GM23338 (cell line): ENCODE data around the gene RPS18. TPM values are rescaled to one million over a fixed set of nuclear protein-coding genes. Genes with fewer than 3 reads are reported as not detected.
A peak's percentile ranks its signal among the peaks of the same experiment; 100 is the strongest.

Source experiments
- ATAC-seq: fragments of 200-7000 bp; cut with Tn5 transposase; 3 replicates; pipeline ENCODE4 v1.9.1; 2020
- DNase-seq: peaks from one replicate; pipeline ENCODE4 v3.0.0-alpha.2; 2015; ENCODE audit warnings: low spot score
- H2AFZ ChIP-seq: fragments of 200-600 bp; sonication (generic); 2 replicates; pipeline ENCODE4 v1.8.0; 2016; ENCODE audit warnings: antibody characterized with exemption, mild to moderate bottlenecking, moderate library complexity
- H3F3A ChIP-seq: fragments of 200-600 bp; sonication (generic); replicated peaks from 2 replicates; pipeline ENCODE4 v1.8.0; 2017; ENCODE audit warnings: antibody characterized with exemption, mixed run types, low read depth
- H3K27ac ChIP-seq: fragments of 200-600 bp; sonication (generic); 2 replicates; pipeline ENCODE4 v1.6.1; 2016; ENCODE audit warnings: low read depth
- H3K27me3 ChIP-seq: fragments of 200-600 bp; sonication (generic); 2 replicates; pipeline ENCODE4 v1.8.0; 2016; ENCODE audit warnings: mild to moderate bottlenecking, mixed run types, moderate library complexity; ENCODE audit not compliant: insufficient read depth
- H3K36me3 ChIP-seq: fragments of 200-600 bp; sonication (generic); 2 replicates; pipeline ENCODE4 v1.8.0; 2016; ENCODE audit warnings: mild to moderate bottlenecking; ENCODE audit not compliant: insufficient read depth
- H3K4me1 ChIP-seq: fragments of 200-600 bp; sonication (generic); 2 replicates; pipeline ENCODE4 v1.8.0; 2016; ENCODE audit warnings: mild to moderate bottlenecking, moderate library complexity; ENCODE audit not compliant: insufficient read depth
- H3K4me2 ChIP-seq: fragments of 200-600 bp; sonication (generic); 2 replicates; pipeline ENCODE4 v1.7.1; 2017; ENCODE audit warnings: mixed run types
- H3K4me3 ChIP-seq: fragments of 200-600 bp; sonication (generic); 2 replicates; pipeline ENCODE4 v1.6.1; 2016; ENCODE audit warnings: mixed run types
- H3K79me2 ChIP-seq: fragments of 200-600 bp; sonication (generic); replicated peaks from 2 replicates; pipeline ENCODE4 v1.8.0; 2017; ENCODE audit warnings: mild to moderate bottlenecking; ENCODE audit not compliant: insufficient read depth
- H3K9me2 ChIP-seq: fragments of 200-600 bp; sonication (generic); 2 replicates; pipeline ENCODE4 v1.8.0; 2017; ENCODE audit not compliant: insufficient read depth
- H4K20me1 ChIP-seq: fragments of 200-600 bp; sonication (generic); replicated peaks from 2 replicates; pipeline ENCODE4 v1.8.0; 2017; ENCODE audit warnings: mild to moderate bottlenecking; ENCODE audit not compliant: insufficient read depth
- H3K27ac Mint-ChIP-seq: 2 replicates; pipeline ENCODE4 v1.8.0; 2020; ENCODE audit warnings: inconsistent platforms, mild to moderate bottlenecking, moderate library complexity, mixed read lengths
- H3K27me3 Mint-ChIP-seq: 3 replicates; pipeline ENCODE4 v1.8.0; 2022; ENCODE audit warnings: low read depth, mild to moderate bottlenecking, moderate library complexity, mixed read lengths, inconsistent platforms; ENCODE audit not compliant: insufficient read depth, poor library complexity
- H3K36me3 Mint-ChIP-seq: 3 replicates; pipeline ENCODE4 v1.8.0; 2021; ENCODE audit warnings: low read depth, mild to moderate bottlenecking, inconsistent platforms, moderate library complexity, mixed read lengths
- H3K4me1 Mint-ChIP-seq: 3 replicates; pipeline ENCODE4 v1.8.0; 2020; ENCODE audit warnings: mild to moderate bottlenecking, inconsistent platforms, mixed read lengths
- H3K4me3 Mint-ChIP-seq: 3 replicates; pipeline ENCODE4 v1.8.0; 2021; ENCODE audit warnings: moderate library complexity, mild to moderate bottlenecking, inconsistent platforms, mixed read lengths
- H3K9me3 Mint-ChIP-seq: 3 replicates; pipeline ENCODE4 v1.8.0; 2020; ENCODE audit warnings: moderate library complexity, mild to moderate bottlenecking, inconsistent platforms, mixed read lengths
- CREB1 ChIP-seq: fragments of 250-450 bp; sonication (Bioruptor Pico); IDR thresholded peaks from 2 replicates; pipeline ENCODE4 v1.5.0; 2020; ENCODE audit warnings: low read depth, mild to moderate bottlenecking, moderate library complexity
- CTCF ChIP-seq, 2 experiments: fragments of 200-600 bp in 1 of 2; sonication (generic) in 1 of 2; conservative IDR thresholded peaks; 2 replicates each; pipeline versions ENCODE4 v1.5.1 to v1.6.1; 2016 to 2017; ENCODE audit warnings: antibody characterized with exemption in 2 of 2, low read depth in 2 of 2, mild to moderate bottlenecking in 2 of 2, moderate library complexity in 1 of 2
- ETS1 ChIP-seq: IDR thresholded peaks from 2 replicates; pipeline ENCODE4 v1.6.1; 2016; ENCODE audit warnings: antibody characterized with exemption
- EZH2 ChIP-seq: fragments of 200-600 bp; sonication (generic); IDR thresholded peaks from one replicate; pipeline ENCODE4 v1.8.0; 2017; ENCODE audit warnings: antibody characterized with exemption, mild to moderate bottlenecking, low read depth; ENCODE audit not compliant: unreplicated experiment
- EZH2phosphoT487 ChIP-seq: fragments of 200-600 bp; sonication (generic); IDR thresholded peaks from one replicate; pipeline ENCODE4 v1.8.1; 2018; ENCODE audit warnings: antibody characterized with exemption; ENCODE audit not compliant: unreplicated experiment
- JUNB ChIP-seq: IDR thresholded peaks from one replicate; pipeline ENCODE4 v1.6.1; 2016; ENCODE audit warnings: antibody characterized with exemption; ENCODE audit not compliant: unreplicated experiment
- NANOG ChIP-seq: IDR thresholded peaks from 2 replicates; pipeline ENCODE4 v1.6.1; 2016; ENCODE audit warnings: antibody characterized with exemption, borderline replicate concordance
- POLR2AphosphoS5 ChIP-seq: IDR thresholded peaks from 2 replicates; pipeline ENCODE4 v1.6.1; 2016; ENCODE audit warnings: antibody characterized with exemption, low read depth
- STAT1 ChIP-seq: IDR thresholded peaks from one replicate; pipeline ENCODE4 v1.6.1; 2016; ENCODE audit warnings: antibody characterized with exemption; ENCODE audit not compliant: unreplicated experiment
- ZNF114 ChIP-seq: fragments of 250-450 bp; sonication (Bioruptor Pico); IDR thresholded peaks from 2 replicates; pipeline ENCODE4 v1.5.0; 2020; ENCODE audit warnings: mild to moderate bottlenecking, moderate library complexity
- ZNF331 ChIP-seq: fragments of 250-450 bp; sonication (Bioruptor Pico); IDR thresholded peaks from 2 replicates; pipeline ENCODE4 v1.5.0; 2020; ENCODE audit warnings: low read depth, mild to moderate bottlenecking, moderate library complexity
- ZNF462 ChIP-seq: fragments of 250-450 bp; sonication (Bioruptor Pico); IDR thresholded peaks from 2 replicates; pipeline ENCODE4 v1.5.0; 2020; ENCODE audit warnings: mild to moderate bottlenecking, moderate library complexity
- polyA plus RNA-seq: library from polyadenylated mRNA; unstranded; fragments of >200 nt; fragmentation: Nextera tagmentation; extraction: Ambion mirVana; gene quantifications from 2 replicates; pipeline ENCODE4 v1.2.1, GENCODE V29; 2016
- total RNA-seq: library from RNA; depleted of rRNA; stranded (reverse); fragments of >200 nt; shearing (Covaris generic); gene quantifications from 2 replicates; pipeline ENCODE4 v1.2.3, GENCODE V29; 2014
- TF ChIP-seq, protein P1 (sequence below): IDR thresholded peaks from one replicate; pipeline ENCODE4 v1.6.1; 2018; ENCODE audit warnings: antibody characterized with exemption; ENCODE audit not compliant: unreplicated experiment

The RPS18 gene
- total and polyA plus RNA-seq, 2 experiments from 2014 or later: 2,133 to 4,776 TPM

DNA sequence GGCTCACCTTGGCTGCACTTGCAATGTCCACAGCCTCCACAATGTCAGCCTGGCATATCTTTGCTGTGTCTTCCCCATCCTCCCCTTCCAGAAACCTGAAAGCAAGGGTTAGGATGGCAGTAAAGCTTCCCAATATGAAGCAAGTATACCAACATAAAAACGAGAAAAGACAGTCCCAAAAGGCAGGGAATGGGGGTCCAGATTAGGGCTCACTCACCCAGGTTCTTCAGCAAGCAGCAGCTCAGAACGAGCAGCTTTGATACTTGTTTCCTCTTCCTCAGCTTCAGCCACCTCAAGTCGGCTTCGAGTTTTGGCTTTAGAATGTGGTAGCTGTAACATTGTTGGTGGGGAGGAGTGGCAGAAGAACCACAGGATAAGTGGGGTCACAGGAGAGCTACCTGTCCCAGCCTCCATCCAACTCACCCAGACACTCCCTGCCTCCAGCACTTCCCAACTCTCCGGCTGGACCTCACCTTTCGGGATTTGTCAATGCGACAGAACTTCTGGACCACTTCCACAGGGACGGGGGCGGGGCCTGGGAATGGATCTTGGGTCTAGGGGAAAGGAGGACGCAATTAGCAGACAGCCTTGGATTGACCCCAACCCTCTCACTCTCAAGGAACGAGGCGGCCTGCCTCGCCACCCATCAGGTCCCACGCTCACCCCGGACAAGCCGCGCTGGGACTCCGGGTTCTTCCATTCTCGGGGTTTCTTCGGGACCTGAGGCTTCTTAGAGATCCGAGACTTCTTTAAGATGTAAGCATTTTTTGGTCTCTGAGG lies 16.5 kb downstream of the RPS18 start:
- ATAC-seq (no peak), DNase-seq (no peak)
- Mint-ChIP-seq H3K4me1 (peaks cover 16% of the 10 kb centered on the region), H3K36me3 (peaks cover 59% of the 10 kb centered on the region), H3K27ac (no peak overlapping the region), H3K27me3 (peaks cover 2% of the 10 kb centered on the region), H3K9me3 (no peaks in the 10 kb centered on the region), H3K4me3 (peak overlapping the region; percentile 96)
- Histone ChIP-seq H3F3A (peaks cover 4% of the 10 kb centered on the region; the same call in 1 of the 2 replicates), H3K4me2 (peak overlapping the region; percentile 97), H3K36me3 (peaks cover 25% of the 10 kb centered on the region), H4K20me1 (peaks cover 17% of the 10 kb centered on the region), H3K27ac (no peak overlapping the region), H3K4me3 (peak overlapping the region; percentile 68), H3K79me2 (peaks cover 39% of the 10 kb centered on the region), H3K9me2 (no peaks in the 10 kb centered on the region), H3K4me1 (peaks cover 13% of the 10 kb centered on the region), H3K27me3 (no peaks in the 10 kb centered on the region), H2AFZ (peak overlapping the region; percentile 57)
- TF ChIP-seq ETS1 (no peak), JUNB (no peak), ZNF331 (CRISPR knock-in tag) (no peak), POLR2AphosphoS5 (no peak), CREB1 (CRISPR knock-in tag) (no peak), STAT1 (no peak), ZNF114 (CRISPR knock-in tag) (no peak), EZH2phosphoT487 (no peak), ZNF462 (CRISPR knock-in tag) (no peak), CTCF (conservative IDR thresholded peaks at IDR 0.05; ENCODE audit: low read depth in 2 of 2) (no peak), EZH2 (no peak), NANOG (no peak)
- TF ChIP-seq, protein P1, sequence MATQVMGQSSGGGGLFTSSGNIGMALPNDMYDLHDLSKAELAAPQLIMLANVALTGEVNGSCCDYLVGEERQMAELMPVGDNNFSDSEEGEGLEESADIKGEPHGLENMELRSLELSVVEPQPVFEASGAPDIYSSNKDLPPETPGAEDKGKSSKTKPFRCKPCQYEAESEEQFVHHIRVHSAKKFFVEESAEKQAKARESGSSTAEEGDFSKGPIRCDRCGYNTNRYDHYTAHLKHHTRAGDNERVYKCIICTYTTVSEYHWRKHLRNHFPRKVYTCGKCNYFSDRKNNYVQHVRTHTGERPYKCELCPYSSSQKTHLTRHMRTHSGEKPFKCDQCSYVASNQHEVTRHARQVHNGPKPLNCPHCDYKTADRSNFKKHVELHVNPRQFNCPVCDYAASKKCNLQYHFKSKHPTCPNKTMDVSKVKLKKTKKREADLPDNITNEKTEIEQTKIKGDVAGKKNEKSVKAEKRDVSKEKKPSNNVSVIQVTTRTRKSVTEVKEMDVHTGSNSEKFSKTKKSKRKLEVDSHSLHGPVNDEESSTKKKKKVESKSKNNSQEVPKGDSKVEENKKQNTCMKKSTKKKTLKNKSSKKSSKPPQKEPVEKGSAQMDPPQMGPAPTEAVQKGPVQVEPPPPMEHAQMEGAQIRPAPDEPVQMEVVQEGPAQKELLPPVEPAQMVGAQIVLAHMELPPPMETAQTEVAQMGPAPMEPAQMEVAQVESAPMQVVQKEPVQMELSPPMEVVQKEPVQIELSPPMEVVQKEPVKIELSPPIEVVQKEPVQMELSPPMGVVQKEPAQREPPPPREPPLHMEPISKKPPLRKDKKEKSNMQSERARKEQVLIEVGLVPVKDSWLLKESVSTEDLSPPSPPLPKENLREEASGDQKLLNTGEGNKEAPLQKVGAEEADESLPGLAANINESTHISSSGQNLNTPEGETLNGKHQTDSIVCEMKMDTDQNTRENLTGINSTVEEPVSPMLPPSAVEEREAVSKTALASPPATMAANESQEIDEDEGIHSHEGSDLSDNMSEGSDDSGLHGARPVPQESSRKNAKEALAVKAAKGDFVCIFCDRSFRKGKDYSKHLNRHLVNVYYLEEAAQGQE: no peak
